H9 (cell line): ENCODE results near the gene RPS6KA4. TPM values are rescaled to one million over a fixed set of nuclear protein-coding genes. Genes with fewer than 3 reads are reported as not detected.

ENCODE experiments used
- DNase-seq: peaks from one replicate; pipeline ENCODE4 v3.0.0-alpha.2; 2017
- H2AFZ ChIP-seq: one replicate; pipeline ENCODE4 v1.6.1; 2013; ENCODE audit warnings: mild to moderate bottlenecking, low read length, control low read depth, moderate library complexity
- H2AK5ac ChIP-seq: 2 replicates; pipeline ENCODE4 v1.6.1; 2013; ENCODE audit warnings: low read length, control low read depth, mixed read lengths; ENCODE audit not compliant: insufficient read length
- H2BK120ac ChIP-seq: one replicate; pipeline ENCODE4 v1.6.1; 2013; ENCODE audit warnings: low read depth, mild to moderate bottlenecking, low read length, control low read depth, inconsistent platforms; ENCODE audit not compliant: poor library complexity, severe bottlenecking
- H2BK12ac ChIP-seq: 2 replicates; pipeline ENCODE4 v1.6.1; 2013; ENCODE audit warnings: low read length, control low read depth, mixed read lengths, low read depth; ENCODE audit not compliant: insufficient read length
- H2BK15ac ChIP-seq: 2 replicates; pipeline ENCODE4 v1.6.1; 2013; ENCODE audit warnings: low read depth, low read length, control low read depth
- H2BK20ac ChIP-seq: one replicate; pipeline ENCODE4 v1.6.1; 2013; ENCODE audit warnings: low read depth, mild to moderate bottlenecking, low read length, control low read depth, inconsistent platforms; ENCODE audit not compliant: poor library complexity, severe bottlenecking
- H2BK5ac ChIP-seq: 2 replicates; pipeline ENCODE4 v1.6.1; 2013; ENCODE audit warnings: low read length, control low read depth, mixed read lengths; ENCODE audit not compliant: insufficient read length
- H3K14ac ChIP-seq: 2 replicates; pipeline ENCODE4 v1.6.1; 2013; ENCODE audit warnings: low read length, control low read depth; ENCODE audit not compliant: insufficient read depth
- H3K18ac ChIP-seq: 2 replicates; pipeline ENCODE4 v1.6.1; 2013; ENCODE audit warnings: low read depth, mild to moderate bottlenecking, mixed read lengths, low read length, control low read depth; ENCODE audit not compliant: insufficient read length
- H3K23ac ChIP-seq: 2 replicates; pipeline ENCODE4 v1.6.1; 2013; ENCODE audit warnings: low read length, control low read depth, mixed read lengths, low read depth; ENCODE audit not compliant: insufficient read length
- H3K23me2 ChIP-seq: 2 replicates; pipeline ENCODE4 v1.6.1; 2013; ENCODE audit warnings: low read depth, mild to moderate bottlenecking, mixed read lengths, low read length, control low read depth; ENCODE audit not compliant: insufficient read length, poor library complexity, severe bottlenecking
- H3K27ac ChIP-seq: 2 replicates; pipeline ENCODE4 v1.5.1; 2013; ENCODE audit warnings: low read length, control low read depth, mixed read lengths, low read depth; ENCODE audit not compliant: insufficient read length
- H3K27me3 ChIP-seq: 2 replicates; pipeline ENCODE4 v1.6.1; 2013; ENCODE audit warnings: low read length, control low read depth, inconsistent platforms; ENCODE audit not compliant: insufficient read depth
- H3K4ac ChIP-seq: 2 replicates; pipeline ENCODE4 v1.6.1; 2013; ENCODE audit warnings: low read depth, mild to moderate bottlenecking, control low read depth, inconsistent platforms, low read length, moderate library complexity
- H3K4me1 ChIP-seq: 2 replicates; pipeline ENCODE4 v1.6.1; 2013; ENCODE audit warnings: low read length, control low read depth, inconsistent platforms; ENCODE audit not compliant: insufficient read depth
- H3K4me2 ChIP-seq: 2 replicates; pipeline ENCODE4 v1.6.1; 2013; ENCODE audit warnings: low read length, control low read depth, mixed read lengths; ENCODE audit not compliant: insufficient read length, insufficient read depth
- H3K56ac ChIP-seq: 2 replicates; pipeline ENCODE4 v1.6.1; 2013; ENCODE audit warnings: low read depth, mild to moderate bottlenecking, mixed read lengths, low read length, control low read depth; ENCODE audit not compliant: insufficient read length
- H3K79me1 ChIP-seq: 2 replicates; pipeline ENCODE4 v1.6.1; 2013; ENCODE audit warnings: low read depth, mild to moderate bottlenecking, moderate library complexity, low read length, control low read depth, inconsistent platforms; ENCODE audit not compliant: insufficient read depth, poor library complexity, severe bottlenecking
- H3K79me2 ChIP-seq: 2 replicates; pipeline ENCODE4 v1.6.1; 2013; ENCODE audit warnings: low read length, control low read depth, inconsistent platforms; ENCODE audit not compliant: insufficient read depth
- H3K9ac ChIP-seq: 2 replicates; pipeline ENCODE4 v1.6.1; 2013; ENCODE audit warnings: low read length, control low read depth, mixed read lengths; ENCODE audit not compliant: insufficient read length; ENCODE audit errors: extremely low read depth
- H3K9me3 ChIP-seq: one replicate; pipeline ENCODE4 v1.6.1; 2013; ENCODE audit warnings: low read depth, low read length, inconsistent platforms; ENCODE audit not compliant: control insufficient read depth
- H3T11ph ChIP-seq: one replicate; pipeline ENCODE4 v1.6.1; 2013; ENCODE audit warnings: mild to moderate bottlenecking, low read length, control low read depth, inconsistent platforms
- H4K20me1 ChIP-seq: one replicate; pipeline ENCODE4 v1.6.1; 2013; ENCODE audit not compliant: control insufficient read depth, insufficient read length, insufficient read depth
- H4K5ac ChIP-seq: 2 replicates; pipeline ENCODE4 v1.6.1; 2013; ENCODE audit warnings: low read depth, mild to moderate bottlenecking, mixed read lengths, low read length, control low read depth; ENCODE audit not compliant: insufficient read length
- H4K8ac ChIP-seq: replicated peaks from 2 replicates; pipeline ENCODE4 v1.6.1; 2013; ENCODE audit warnings: low read length, control low read depth, mixed read lengths, low read depth; ENCODE audit not compliant: insufficient read length
- H4K91ac ChIP-seq: 2 replicates; pipeline ENCODE4 v1.6.1; 2013; ENCODE audit warnings: low read depth, mild to moderate bottlenecking, moderate library complexity, mixed read lengths, low read length, control low read depth; ENCODE audit not compliant: insufficient read length
- H3K27ac Mint-ChIP-seq, 3 experiments: 2 replicates in 2 of 3; 3 replicates in 1 of 3; pipeline ENCODE4 v1.8.0; 2020 to 2021; ENCODE audit warnings: mixed read lengths in 3 of 3, mild to moderate bottlenecking in 1 of 3, moderate library complexity in 1 of 3
- H3K27me3 Mint-ChIP-seq: 2 replicates; pipeline ENCODE4 v1.8.0; 2021; ENCODE audit warnings: low read depth, mild to moderate bottlenecking, moderate library complexity, mixed read lengths
- H3K36me3 Mint-ChIP-seq, 3 experiments: 2 replicates in 2 of 3; 3 replicates in 1 of 3; pipeline ENCODE4 v1.8.0; 2020 to 2021; ENCODE audit warnings: low read depth in 3 of 3, mixed read lengths in 3 of 3; ENCODE audit not compliant: insufficient read depth in 1 of 3
- H3K4me1 Mint-ChIP-seq, 2 experiments: 2 replicates each; pipeline ENCODE4 v1.8.0; 2020; ENCODE audit warnings: mixed read lengths in 2 of 2
- H3K4me3 Mint-ChIP-seq, 2 experiments: 2 replicates in 1 of 2; 3 replicates in 1 of 2; pipeline ENCODE4 v1.8.0; 2020 to 2021; ENCODE audit warnings: mild to moderate bottlenecking in 2 of 2, mixed read lengths in 2 of 2, moderate library complexity in 1 of 2
- H3K9me3 Mint-ChIP-seq, 2 experiments: 2 replicates in 1 of 2; 3 replicates in 1 of 2; pipeline ENCODE4 v1.8.0; 2020; ENCODE audit warnings: mild to moderate bottlenecking in 2 of 2, mixed read lengths in 2 of 2, moderate library complexity in 1 of 2
- WGBS: extraction: QIAGEN DNeasy Blood & Tissue Kit; methylation state at CpG from one replicate; pipeline ENCODE4 v1.1.7; 2013; ENCODE audit warnings: missing lambda C conversion rate, low lambda C conversion rate, mixed read lengths; ENCODE audit not compliant: insufficient read length; ENCODE audit errors: extremely low coverage; 5-methylcytosine and 5-hydroxymethylcytosine counted together
- total RNA-seq: library from RNA; stranded (reverse); gene quantifications from 2 replicates; pipeline ENCODE4 v1.2.1, GENCODE V29; 2021
- TF ChIP-seq, protein P1 (sequence below): fragments of 200-600 bp; sonication (generic); conservative IDR thresholded peaks from 3 replicates; pipeline ENCODE4 v1.8.0; 2021; ENCODE audit warnings: antibody characterized with exemption, mild to moderate bottlenecking

The RPS6KA4 gene
- total RNA-seq, 1 experiment from 2014 or later, result 10.8 TPM

DNA sequence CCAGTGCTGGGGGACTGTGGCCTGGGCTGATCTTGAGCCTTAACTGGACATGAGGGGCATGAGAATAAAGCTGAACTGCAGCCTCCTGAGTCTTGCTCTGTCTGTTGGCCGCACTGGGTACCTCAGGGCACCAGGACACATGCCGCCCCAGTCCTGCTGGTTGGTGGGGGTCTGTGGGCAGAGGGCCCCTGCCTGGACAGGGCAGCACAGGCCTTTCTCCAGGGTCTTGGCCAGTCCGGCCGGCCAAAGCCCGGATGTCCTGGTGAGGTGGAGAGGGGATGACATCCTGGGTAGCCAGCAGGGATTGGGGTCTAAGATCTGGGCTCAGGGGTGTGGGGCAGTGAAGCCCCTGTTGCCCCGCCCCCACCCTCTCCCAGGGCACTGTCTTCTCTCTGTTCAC is 1.5 kb upstream of the RPS6KA4 start:
- TF ChIP-seq, protein P1, sequence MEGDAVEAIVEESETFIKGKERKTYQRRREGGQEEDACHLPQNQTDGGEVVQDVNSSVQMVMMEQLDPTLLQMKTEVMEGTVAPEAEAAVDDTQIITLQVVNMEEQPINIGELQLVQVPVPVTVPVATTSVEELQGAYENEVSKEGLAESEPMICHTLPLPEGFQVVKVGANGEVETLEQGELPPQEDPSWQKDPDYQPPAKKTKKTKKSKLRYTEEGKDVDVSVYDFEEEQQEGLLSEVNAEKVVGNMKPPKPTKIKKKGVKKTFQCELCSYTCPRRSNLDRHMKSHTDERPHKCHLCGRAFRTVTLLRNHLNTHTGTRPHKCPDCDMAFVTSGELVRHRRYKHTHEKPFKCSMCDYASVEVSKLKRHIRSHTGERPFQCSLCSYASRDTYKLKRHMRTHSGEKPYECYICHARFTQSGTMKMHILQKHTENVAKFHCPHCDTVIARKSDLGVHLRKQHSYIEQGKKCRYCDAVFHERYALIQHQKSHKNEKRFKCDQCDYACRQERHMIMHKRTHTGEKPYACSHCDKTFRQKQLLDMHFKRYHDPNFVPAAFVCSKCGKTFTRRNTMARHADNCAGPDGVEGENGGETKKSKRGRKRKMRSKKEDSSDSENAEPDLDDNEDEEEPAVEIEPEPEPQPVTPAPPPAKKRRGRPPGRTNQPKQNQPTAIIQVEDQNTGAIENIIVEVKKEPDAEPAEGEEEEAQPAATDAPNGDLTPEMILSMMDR, result no peak

More for the DNA sequence above, 1.5 kb upstream of the RPS6KA4 start:
- H2AK5ac ChIP-seq, result no peak overlapping the region
- peaks cover 2% of the 10 kb centered on the region for H4K20me1 ChIP-seq
- H2BK120ac ChIP-seq, result no peak overlapping the region
- no peak overlapping the region for H3T11ph ChIP-seq
- no peak overlapping the region for H3K9ac ChIP-seq
- no peaks in the 10 kb centered on the region for H3K79me1 ChIP-seq
- no peak overlapping the region for H4K91ac ChIP-seq
- no peak overlapping the region for H3K4ac ChIP-seq
- H3K27ac Mint-ChIP-seq, result no peak overlapping the region
- no peaks in the 10 kb centered on the region for H3K9me3 ChIP-seq
- H2BK12ac ChIP-seq, result no peak overlapping the region
- H2BK5ac ChIP-seq, result no peak overlapping the region
- DNase-seq, result no peak
- no CpG with 5 or more reads among the region's 6 CpGs for WGBS
- no peak overlapping the region for H3K23ac ChIP-seq
- no peak overlapping the region for H3K56ac ChIP-seq
- H3K4me1 ChIP-seq, result peaks cover 2% of the 10 kb centered on the region; the same call in 1 of the 2 replicates
- H3K23me2 ChIP-seq, result peaks cover 12% of the 10 kb centered on the region
- H4K5ac ChIP-seq, result no peak overlapping the region
- H3K36me3 Mint-ChIP-seq, result peaks cover 8 to 16% (median 11%) of the 10 kb centered on the region in 3 experiments; a peak in 6 of 7 replicates
- no peak overlapping the region for H4K8ac ChIP-seq
- H3K14ac ChIP-seq, result no peak overlapping the region
- no peaks in the 10 kb centered on the region; the same call in 1 of the 2 replicates for H3K27me3 ChIP-seq
- H3K27me3 Mint-ChIP-seq, result no peaks in the 10 kb centered on the region
- H2BK15ac ChIP-seq, result no peak overlapping the region
- H3K9me3 Mint-ChIP-seq, result no peaks in the 10 kb centered on the region
- H3K27ac ChIP-seq, result no peak overlapping the region
- H3K4me3 Mint-ChIP-seq, result no peak overlapping the region
- no peak overlapping the region for H2AFZ ChIP-seq
- no peak overlapping the region for H2BK20ac ChIP-seq
- no peak overlapping the region for H3K18ac ChIP-seq
- H3K79me2 ChIP-seq, result no peaks in the 10 kb centered on the region
- peaks cover 21 to 38% of the 10 kb centered on the region in 2 experiments for H3K4me1 Mint-ChIP-seq
- H3K4me2 ChIP-seq, result no peak overlapping the region
